ENCODE results near the gene SYNE1. TPM values are rescaled to one million over a fixed set of nuclear protein-coding genes. Genes with fewer than 3 reads are reported as not detected.

SYNE1 gene
- total RNA-seq, 1 donor from 2014 or later = 12.7 TPM

- no peaks in the 10 kb centered on the region for H3K27me3 Mint-ChIP-seq (ENCODE audit: unreplicated experiment)
- no peaks in the 10 kb centered on the region for H3K9me3 Mint-ChIP-seq (ENCODE audit: unreplicated experiment)
- no peak overlapping the region for H3K27ac Mint-ChIP-seq (ENCODE audit: unreplicated experiment)
- no peak for TF ChIP-seq CTCF (IDR thresholded peaks at IDR 0.05; ENCODE audit: unreplicated experiment)
- DNase-seq (ENCODE audit: low spot score) = no peak
- no peak overlapping the region for H3K4me3 Mint-ChIP-seq (ENCODE audit: unreplicated experiment)
- no peaks in the 10 kb centered on the region for H3K36me3 Mint-ChIP-seq (ENCODE audit: low read depth, unreplicated experiment)
- H3K4me1 Mint-ChIP-seq (ENCODE audit: unreplicated experiment) = no peaks in the 10 kb centered on the region
Measured at GRCh38 chr6:152557502-152557901, 79.7 kb downstream of the SYNE1 start.

GRCh38 chr6:152554851-152555250 is 82.3 kb downstream of the SYNE1 start:
- Mint-ChIP-seq H3K36me3 (ENCODE audit: low read depth, unreplicated experiment) (no peaks in the 10 kb centered on the region), H3K4me3 (ENCODE audit: unreplicated experiment) (no peak overlapping the region), H3K27me3 (ENCODE audit: unreplicated experiment) (no peaks in the 10 kb centered on the region), H3K4me1 (ENCODE audit: unreplicated experiment) (no peaks in the 10 kb centered on the region), H3K27ac (ENCODE audit: unreplicated experiment) (no peak overlapping the region), H3K9me3 (ENCODE audit: unreplicated experiment) (no peaks in the 10 kb centered on the region)
- TF ChIP-seq CTCF (IDR thresholded peaks at IDR 0.05; ENCODE audit: unreplicated experiment) = no peak
- no peak for DNase-seq (ENCODE audit: low spot score)

GRCh38 chr6:152552616-152553209 is 84.4 kb downstream of the SYNE1 start:
- DNase-seq (ENCODE audit: low spot score) = peak; percentile 72
- no peaks in the 10 kb centered on the region for H3K27me3 Mint-ChIP-seq (ENCODE audit: unreplicated experiment)
- no peaks in the 10 kb centered on the region for H3K9me3 Mint-ChIP-seq (ENCODE audit: unreplicated experiment)
- no peaks in the 10 kb centered on the region for H3K4me1 Mint-ChIP-seq (ENCODE audit: unreplicated experiment)
- no peaks in the 10 kb centered on the region for H3K36me3 Mint-ChIP-seq (ENCODE audit: low read depth, unreplicated experiment)
- peak; percentile 77 for TF ChIP-seq CTCF (IDR thresholded peaks at IDR 0.05; ENCODE audit: unreplicated experiment)
- no peak overlapping the region for H3K4me3 Mint-ChIP-seq (ENCODE audit: unreplicated experiment)
- H3K27ac Mint-ChIP-seq (ENCODE audit: unreplicated experiment) = no peak overlapping the region

- H3K36me3 Mint-ChIP-seq (ENCODE audit: low read depth, unreplicated experiment) = no peaks in the 10 kb centered on the region
- DNase-seq (ENCODE audit: low spot score) = no peak
- TF ChIP-seq CTCF (IDR thresholded peaks at IDR 0.05; ENCODE audit: unreplicated experiment) = no peak
- H3K4me3 Mint-ChIP-seq (ENCODE audit: unreplicated experiment) = no peak overlapping the region
- no peaks in the 10 kb centered on the region for H3K27me3 Mint-ChIP-seq (ENCODE audit: unreplicated experiment)
- H3K9me3 Mint-ChIP-seq (ENCODE audit: unreplicated experiment) = no peaks in the 10 kb centered on the region
- no peak overlapping the region for H3K27ac Mint-ChIP-seq (ENCODE audit: unreplicated experiment)
- no peaks in the 10 kb centered on the region for H3K4me1 Mint-ChIP-seq (ENCODE audit: unreplicated experiment)
Measured at GRCh38 chr6:152543519-152543918, 93.6 kb downstream of the SYNE1 start.

GRCh38 chr6:152540381-152540780 is 96.8 kb downstream of the SYNE1 start:
- Mint-ChIP-seq H3K27ac (ENCODE audit: unreplicated experiment) (no peak overlapping the region), H3K4me1 (ENCODE audit: unreplicated experiment) (no peaks in the 10 kb centered on the region), H3K4me3 (ENCODE audit: unreplicated experiment) (no peak overlapping the region), H3K9me3 (ENCODE audit: unreplicated experiment) (no peaks in the 10 kb centered on the region), H3K36me3 (ENCODE audit: low read depth, unreplicated experiment) (no peaks in the 10 kb centered on the region), H3K27me3 (ENCODE audit: unreplicated experiment) (no peaks in the 10 kb centered on the region)
- no peak for TF ChIP-seq CTCF (IDR thresholded peaks at IDR 0.05; ENCODE audit: unreplicated experiment)
- DNase-seq (ENCODE audit: low spot score) = no peak

Measured in endothelial cell (in vitro differentiated cells).